Gastroesophageal sphincter (tissue), 4 donors: Measurements from ENCODE around the gene SMC4. TPM values are rescaled to one million over a fixed set of nuclear protein-coding genes. Genes with fewer than 3 reads are reported as not detected.

Source experiments
- ATAC-seq: fragments of 150-250 bp; one replicate; pipeline ENCODE4 v1.9.1; 2016; ENCODE audit warnings: mild to moderate bottlenecking, moderate library complexity
- H3K27ac ChIP-seq, 4 donors: fragments of 200-600 bp; sonication (generic) in 3 of 4; 1 replicate in 3 of 4; 2 replicates in 1 of 4; pipeline ENCODE4 v1.5.1; 2016 to 2019
- H3K27me3 ChIP-seq: fragments of 200-600 bp; sonication (generic); one replicate; pipeline ENCODE4 v1.5.1; 2019
- H3K36me3 ChIP-seq, 2 donors: fragments of 200-600 bp; sonication (generic); one replicate each; pipeline ENCODE4 v1.5.1; 2019; ENCODE audit warnings: control low read depth in 1 of 2
- H3K4me1 ChIP-seq, 3 donors: fragments of 200-600 bp; sonication (generic); 1 replicate in 2 of 3; 2 replicates in 1 of 3; pipeline ENCODE4 v1.5.1; 2016 to 2019; ENCODE audit warnings: control low read depth in 2 of 3
- H3K4me3 ChIP-seq, 2 donors: fragments of 200-600 bp; sonication (generic); one replicate each; pipeline ENCODE4 v1.5.1; 2019; ENCODE audit warnings: mild to moderate bottlenecking in 1 of 2, moderate library complexity in 1 of 2
- H3K9me3 ChIP-seq, 3 donors: fragments of 200-600 bp; sonication (generic); one replicate each; pipeline ENCODE4 v1.5.1; 2017 to 2019; ENCODE audit warnings: control low read depth in 2 of 3
- CTCF ChIP-seq, 4 experiments: fragments of 200-600 bp in 2 of 4; fragments of 450-650 bp in 2 of 4; sonication (generic) in 1 of 4; IDR thresholded peaks; one replicate each; pipeline ENCODE4 v1.5.1; 2017 to 2019; ENCODE audit warnings: antibody characterized with exemption in 4 of 4, mild to moderate bottlenecking in 2 of 4, moderate library complexity in 2 of 4
- EP300 ChIP-seq: sonication (generic); formaldehyde crosslinking; IDR thresholded peaks from one replicate; pipeline ENCODE4 v1.6.1; 2017; ENCODE audit warnings: antibody characterized with exemption, mild to moderate bottlenecking
- POLR2A ChIP-seq, 2 donors: fragments of 450-650 bp; IDR thresholded peaks; one replicate each; pipeline ENCODE4 v1.6.1; 2017; ENCODE audit warnings: antibody characterized with exemption in 2 of 2, mild to moderate bottlenecking in 2 of 2, moderate library complexity in 1 of 2
- POLR2AphosphoS5 ChIP-seq: sonication (generic); formaldehyde crosslinking; IDR thresholded peaks from one replicate; pipeline ENCODE4 v1.6.1; 2017; ENCODE audit warnings: antibody characterized with exemption
- WGBS, 2 donors: methylation state at CpG; one replicate each; pipeline ENCODE4 v1.1.5; 2018; ENCODE audit warnings: low coverage in 1 of 2; 5-methylcytosine and 5-hydroxymethylcytosine counted together
- total RNA-seq, 4 donors: library from RNA; depleted of rRNA; stranded (reverse); fragments of >200 nt; gene quantifications; one replicate each; pipeline ENCODE4 v1.1.0, GENCODE V29; 2016

The SMC4 gene
- total RNA-seq, 4 donors from 2014 or later: 21.7 to 40.8 (median 26.9) TPM

- TF ChIP-seq CTCF (IDR thresholded peaks at IDR 0.05) (no peak), POLR2A (IDR thresholded peaks at IDR 0.05) (no peak), EP300 (no peak), POLR2AphosphoS5 (no peak)
- Histone ChIP-seq H3K9me3 (no peaks in the 10 kb centered on the region), H3K27me3 (no peaks in the 10 kb centered on the region), H3K27ac (no peak overlapping the region), H3K4me1 (no peaks in the 10 kb centered on the region), H3K36me3 (peaks cover 0 to 53% of the 10 kb centered on the region in 2 donors), H3K4me3 (no peak overlapping the region)
- no peak for ATAC-seq
- 78 to 100% methylated on average over 1 of the region's 1 CpG for WGBS, 2 donors
Observed at GRCh38 chr3:160374925-160375324, 24.5 kb upstream of the SMC4 start.

GRCh38 chr3:160376681-160377080 lies 22.8 kb upstream of the SMC4 start:
- no peak for TF ChIP-seq CTCF (IDR thresholded peaks at IDR 0.05)
- no peak for TF ChIP-seq EP300
- TF ChIP-seq POLR2A (IDR thresholded peaks at IDR 0.05): no peak
- H3K27ac ChIP-seq: no peak overlapping the region
- no peak overlapping the region for H3K4me3 ChIP-seq
- H3K9me3 ChIP-seq: no peaks in the 10 kb centered on the region
- H3K27me3 ChIP-seq: no peaks in the 10 kb centered on the region
- WGBS, 2 donors: no CpG with 5 or more reads among the region's 2 CpGs
- H3K4me1 ChIP-seq: no peaks in the 10 kb centered on the region
- H3K36me3 ChIP-seq: peaks cover 0 to 46% of the 10 kb centered on the region in 2 donors
- ATAC-seq: no peak

GRCh38 chr3:160378331-160379109 lies 20.9 kb upstream of the SMC4 start:
- WGBS, 2 donors: 85 to 89% methylated on average over 1 of the region's 1 CpG
- no peak for TF ChIP-seq POLR2AphosphoS5
- TF ChIP-seq CTCF (IDR thresholded peaks at IDR 0.05): no peak
- no peak for TF ChIP-seq EP300
- TF ChIP-seq POLR2A (IDR thresholded peaks at IDR 0.05): no peak
- Histone ChIP-seq H3K9me3 (no peaks in the 10 kb centered on the region), H3K4me1 (no peaks in the 10 kb centered on the region), H3K36me3 (peaks cover 0 to 38% of the 10 kb centered on the region in 2 donors), H3K27ac (no peak overlapping the region), H3K4me3 (no peak overlapping the region), H3K27me3 (no peaks in the 10 kb centered on the region)
- ATAC-seq: no peak

GRCh38 chr3:160379628-160380214 lies 19.7 kb upstream of the SMC4 start:
- H3K4me3 ChIP-seq: no peak overlapping the region
- H3K4me1 ChIP-seq: no peaks in the 10 kb centered on the region
- H3K9me3 ChIP-seq: no peaks in the 10 kb centered on the region
- 76 to 97% methylated on average over 3 to 4 of the region's 4 CpGs for WGBS, 2 donors
- peaks cover 0 to 26% of the 10 kb centered on the region in 2 donors for H3K36me3 ChIP-seq
- ATAC-seq: no peak
- H3K27me3 ChIP-seq: no peaks in the 10 kb centered on the region
- no peak overlapping the region for H3K27ac ChIP-seq
- TF ChIP-seq POLR2A (IDR thresholded peaks at IDR 0.05) (no peak), POLR2AphosphoS5 (no peak), CTCF (IDR thresholded peaks at IDR 0.05) (no peak), EP300 (no peak)

GRCh38 chr3:160381470-160381869 lies 18.0 kb upstream of the SMC4 start:
- TF ChIP-seq CTCF (IDR thresholded peaks at IDR 0.05): no peak
- no peak for TF ChIP-seq EP300
- TF ChIP-seq POLR2A (IDR thresholded peaks at IDR 0.05): no peak
- TF ChIP-seq POLR2AphosphoS5: no peak
- Histone ChIP-seq H3K36me3 (peaks cover 0 to 9% of the 10 kb centered on the region in 2 donors), H3K9me3 (no peaks in the 10 kb centered on the region), H3K4me1 (no peaks in the 10 kb centered on the region), H3K4me3 (no peak overlapping the region), H3K27me3 (no peaks in the 10 kb centered on the region), H3K27ac (no peak overlapping the region)
- 92 to 93% methylated on average over 1 of the region's 1 CpG for WGBS, 2 donors
- ATAC-seq: no peak
